Measurements from ENCODE around the gene ZXDC.

ZXDC gene

GRCh38 chr3:126390751-126391150 lies 84.9 kb downstream of the ZXDC start:
- peak; percentile 32 for DNase-seq

DNA sequence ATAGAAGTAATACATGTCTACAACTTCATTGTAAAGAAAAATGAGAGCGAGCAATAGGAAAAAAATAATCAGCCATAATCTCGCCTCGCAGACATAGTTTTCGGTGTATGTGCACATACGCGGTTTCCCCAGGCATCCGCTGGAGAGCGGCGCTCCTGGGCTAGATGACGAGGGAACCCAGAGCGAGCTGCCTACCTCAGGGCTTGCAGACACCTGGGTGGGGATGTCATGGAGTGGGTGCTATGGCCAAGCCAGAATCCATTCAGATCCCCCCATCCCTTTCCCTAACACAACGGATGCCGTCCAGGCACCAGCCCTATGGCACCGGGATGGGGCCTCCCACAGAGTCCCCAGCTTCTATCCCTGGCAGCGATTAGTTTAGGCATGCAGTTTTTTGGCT lies 85.5 kb downstream of the ZXDC start:
- DNase-seq, result peak; percentile 34

DNA sequence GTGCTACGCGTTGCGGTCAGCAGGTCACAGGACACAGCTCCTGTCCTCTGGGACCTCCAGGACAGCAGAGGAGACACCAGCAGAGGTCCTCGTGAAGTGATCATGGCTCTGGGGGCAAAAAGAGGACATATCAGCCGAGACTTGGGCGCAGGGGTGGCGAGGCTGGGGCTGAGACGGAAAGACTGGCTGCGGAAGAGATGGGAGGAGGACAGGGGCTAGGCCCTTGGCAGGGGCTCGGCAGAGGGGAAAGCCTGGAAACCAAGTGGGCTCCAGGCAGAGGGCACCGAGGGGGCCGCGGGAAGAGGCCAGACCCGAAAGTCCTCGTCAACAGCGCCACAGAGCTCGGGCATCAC lies 85.9 kb downstream of the ZXDC start:
- peak; percentile 46 for DNase-seq

GRCh38 chr3:126389112-126389793 lies 86.4 kb downstream of the ZXDC start:
- peak; percentile 78 for DNase-seq
